HG03342 (cell line): ENCODE results near the gene HAGHL.
"Not testable (repeated sequence)": the region's sequence is repeated elsewhere in the genome, so short reads cannot be mapped to it uniquely, and the experiment has no call there.

Experiments used
- ATAC-seq: cut with Tn5 transposase; IDR thresholded peaks from one replicate; pipeline ENCODE4 v1.9.1; 2021; ENCODE audit warnings: mild to moderate bottlenecking, moderate library complexity; ENCODE audit not compliant: unreplicated experiment

Gene HAGHL

DNA sequence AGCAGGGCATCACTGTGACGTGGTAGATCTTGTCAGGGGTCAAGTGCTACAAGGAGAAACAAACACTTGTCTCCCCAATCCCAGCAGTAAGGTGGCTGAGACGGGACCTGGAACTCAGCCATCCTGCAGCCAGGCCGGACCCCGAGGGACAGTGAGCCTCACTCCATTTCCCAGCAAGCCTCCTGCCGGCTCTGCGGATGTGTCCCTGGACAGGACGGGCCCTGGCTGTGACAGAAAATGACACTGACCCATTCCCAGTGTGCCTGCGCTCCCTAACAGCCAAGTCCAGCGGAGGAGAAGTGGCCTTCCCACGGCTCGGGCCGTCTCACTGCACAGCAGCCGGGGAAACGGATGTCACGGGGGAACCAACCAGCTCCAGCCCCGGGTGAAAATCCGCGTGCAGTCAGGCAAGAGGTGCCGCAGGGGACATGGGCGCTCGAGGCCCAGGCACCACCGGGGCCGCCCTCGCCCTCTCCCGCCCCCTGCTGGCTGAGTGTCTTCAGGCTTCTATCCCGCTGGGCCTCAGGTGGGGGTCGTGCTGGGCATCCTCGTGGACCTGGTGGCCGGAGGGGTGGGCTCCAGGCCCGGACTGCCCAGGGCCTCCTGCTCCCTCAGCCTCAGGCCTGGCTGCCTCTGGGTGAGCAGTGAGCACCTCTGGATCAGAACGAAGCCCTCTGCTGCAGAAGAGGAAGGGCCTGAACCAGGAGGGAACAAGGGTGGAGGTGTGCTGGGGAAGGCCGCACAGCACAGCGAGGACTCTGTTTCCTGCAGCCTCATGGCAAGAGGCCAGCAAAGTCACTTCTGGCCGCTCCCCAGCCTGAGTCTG is 6.7 kb downstream of the HAGHL start:
- ATAC-seq, result no peak

DNA sequence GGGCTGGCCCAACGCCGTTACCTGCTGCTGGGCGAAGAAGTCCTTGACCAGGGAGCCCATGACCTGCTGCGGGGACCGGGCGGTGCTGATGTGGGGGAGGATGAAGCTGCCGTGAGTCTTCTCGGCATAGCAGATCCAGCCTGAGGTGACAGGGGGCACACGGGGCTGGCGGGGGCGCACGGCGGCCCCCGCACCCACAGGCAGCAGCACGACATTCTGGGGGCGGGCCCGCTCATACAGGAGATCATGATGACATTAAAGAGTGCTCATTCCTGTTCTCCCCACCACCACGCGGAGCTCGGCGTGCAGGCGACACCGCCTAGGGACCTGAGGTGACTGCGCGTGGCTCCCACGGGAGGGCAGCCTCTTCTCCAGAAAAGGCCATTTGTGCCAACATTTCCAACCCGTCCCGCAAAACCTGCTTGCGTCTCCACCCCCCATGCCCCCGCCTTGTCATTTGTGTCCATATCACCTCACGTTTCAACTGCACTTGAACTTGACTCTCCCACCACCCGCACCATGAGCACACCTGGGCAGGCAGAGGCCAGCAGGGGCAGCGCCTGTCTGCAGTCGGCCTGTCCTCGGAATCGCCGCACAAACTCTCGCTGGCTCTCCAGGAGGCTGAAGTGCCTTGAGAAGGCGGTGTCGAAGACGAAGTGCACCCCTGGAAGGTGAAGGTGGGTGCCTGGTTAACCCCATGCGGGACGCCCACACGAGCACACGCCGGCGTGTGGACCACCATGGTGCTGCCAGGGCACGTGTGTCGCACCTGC is 7.5 kb downstream of the HAGHL start:
- ATAC-seq, result no peak

DNA sequence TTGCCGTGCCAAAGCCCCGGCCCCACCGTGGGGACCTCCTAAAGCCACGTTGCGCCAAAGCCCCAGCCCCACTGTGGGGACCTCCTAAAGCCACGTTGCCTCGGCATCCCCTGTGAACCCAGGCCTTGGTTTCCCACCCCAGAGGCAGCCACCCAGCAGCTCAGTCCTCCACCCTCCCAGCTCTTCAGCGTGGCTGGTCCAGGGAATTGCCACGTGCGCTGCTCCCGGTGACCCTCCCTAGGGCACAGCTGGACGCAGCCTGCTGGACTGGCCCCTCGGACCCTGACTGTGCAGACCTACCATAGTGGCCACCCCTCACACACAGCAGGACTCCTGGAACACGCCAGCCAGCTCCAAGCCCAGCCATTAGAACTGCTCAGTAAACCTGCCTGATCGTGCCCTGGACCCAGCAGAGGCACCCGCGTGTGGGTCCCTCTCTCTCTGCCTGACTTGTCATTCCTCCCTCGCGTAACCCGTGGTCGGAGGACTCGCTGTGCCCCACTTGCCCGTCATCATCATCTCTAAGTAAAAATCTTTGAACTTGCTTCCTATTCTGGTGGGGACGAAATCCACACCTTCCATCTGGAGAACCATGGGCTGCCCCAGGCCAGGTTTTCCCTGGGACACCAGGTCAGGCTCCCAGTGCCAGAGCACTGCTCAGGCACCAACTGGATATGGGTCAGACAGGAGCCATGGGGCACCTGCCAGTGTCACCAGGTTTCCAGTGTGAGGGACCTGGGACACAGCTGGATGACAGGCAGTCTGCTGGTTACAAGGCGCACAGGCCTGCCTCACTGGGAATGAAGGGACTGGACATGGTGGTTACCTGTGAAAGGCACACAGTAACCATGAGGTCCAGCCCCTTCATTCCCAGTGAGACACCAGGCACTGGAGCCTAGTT is 8.3 kb downstream of the HAGHL start:
- no peak for ATAC-seq

DNA sequence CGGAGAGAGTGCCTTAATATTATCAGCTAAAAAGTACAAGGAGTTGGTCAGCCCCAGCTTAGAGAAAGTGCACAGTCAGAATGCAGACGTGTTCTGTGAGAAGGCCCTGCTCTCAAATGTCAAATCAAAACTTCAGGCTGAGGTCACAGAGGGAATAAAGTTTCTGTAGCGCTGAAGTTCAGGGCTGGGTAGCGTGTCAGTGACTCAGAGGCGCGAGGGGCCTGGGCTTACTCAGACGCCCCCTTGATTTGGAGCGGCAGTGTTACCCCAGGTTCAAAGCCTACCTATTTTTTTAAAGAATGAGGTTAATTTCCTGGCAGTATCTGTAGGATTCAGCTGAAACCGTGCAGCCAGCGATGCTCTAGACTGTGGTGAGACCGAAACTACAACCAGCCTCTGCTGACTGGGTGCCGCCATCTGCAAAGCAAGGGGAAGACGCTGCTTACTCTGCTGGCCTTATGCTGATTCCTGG is 9.1 kb downstream of the HAGHL start:
- ATAC-seq, result no peak

DNA sequence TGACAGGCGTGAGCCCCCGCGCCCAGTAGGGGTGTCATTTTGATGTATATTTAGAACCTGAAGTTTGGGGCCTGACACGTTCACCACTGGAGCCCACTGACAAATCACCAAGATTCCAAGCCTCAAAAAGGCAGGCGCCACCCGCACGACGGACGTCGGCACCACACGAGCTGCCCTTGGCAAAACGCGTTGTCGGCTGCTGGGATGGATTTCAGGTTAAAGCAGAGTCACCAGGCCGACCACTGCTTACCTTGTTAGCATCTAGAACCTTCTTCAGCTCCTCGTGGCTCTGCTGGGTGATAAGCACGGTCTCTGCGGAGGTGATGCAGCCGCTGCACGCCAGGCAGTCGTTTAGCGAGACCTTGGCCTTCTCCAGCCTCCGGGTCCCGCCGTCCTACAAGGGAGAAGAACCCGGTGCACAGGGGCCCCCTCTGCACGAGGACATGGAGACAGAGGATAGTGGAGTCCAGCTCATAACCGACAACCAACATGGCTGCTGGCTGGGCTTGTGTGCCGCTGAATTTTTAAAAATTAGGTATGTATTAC is 10.1 kb downstream of the HAGHL start:
- ATAC-seq, result no peak

DNA sequence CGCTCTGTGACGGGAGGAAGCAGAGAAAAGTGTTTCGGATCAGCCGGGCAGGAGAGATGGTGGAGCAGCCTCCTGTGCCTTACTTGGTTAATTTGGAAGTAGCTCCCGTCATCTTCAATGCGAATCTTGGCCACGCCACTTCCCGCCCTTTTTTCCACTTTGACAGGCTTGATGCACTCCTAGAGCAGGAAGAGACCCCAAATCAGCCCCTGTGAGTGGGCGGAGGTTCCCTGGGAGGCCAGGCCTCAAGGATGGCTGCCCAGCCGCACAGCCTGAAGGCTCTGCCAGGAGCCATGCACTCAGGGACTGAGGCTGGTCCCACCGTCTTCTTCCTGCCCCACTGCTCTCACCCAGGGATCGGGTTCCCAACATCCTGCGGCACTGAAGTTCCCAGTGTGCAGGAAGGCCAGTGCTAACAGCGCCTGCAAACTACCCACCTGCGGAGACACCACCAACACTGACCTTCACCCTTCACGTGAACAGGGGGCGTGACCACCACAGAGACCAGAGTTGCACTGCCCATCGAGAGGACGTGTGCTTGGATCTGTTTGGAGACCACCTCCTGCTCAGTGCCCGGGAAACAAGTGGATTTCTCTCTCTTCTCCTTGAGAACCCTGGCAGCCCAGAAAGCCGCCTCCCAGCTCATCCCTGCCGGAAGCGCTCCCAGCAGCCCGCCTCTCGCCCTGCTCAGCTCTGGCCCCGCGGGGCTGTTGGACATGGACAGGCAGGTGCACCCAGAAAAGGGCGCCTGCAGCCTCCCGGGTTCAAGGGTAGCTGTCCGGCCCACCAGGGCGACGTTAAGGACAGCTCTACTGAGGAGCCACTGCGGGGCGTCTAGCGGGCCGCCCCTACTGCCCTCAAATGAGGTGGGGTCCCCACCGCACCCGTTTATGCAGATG is 12.9 kb downstream of the HAGHL start:
- no peak for ATAC-seq

DNA sequence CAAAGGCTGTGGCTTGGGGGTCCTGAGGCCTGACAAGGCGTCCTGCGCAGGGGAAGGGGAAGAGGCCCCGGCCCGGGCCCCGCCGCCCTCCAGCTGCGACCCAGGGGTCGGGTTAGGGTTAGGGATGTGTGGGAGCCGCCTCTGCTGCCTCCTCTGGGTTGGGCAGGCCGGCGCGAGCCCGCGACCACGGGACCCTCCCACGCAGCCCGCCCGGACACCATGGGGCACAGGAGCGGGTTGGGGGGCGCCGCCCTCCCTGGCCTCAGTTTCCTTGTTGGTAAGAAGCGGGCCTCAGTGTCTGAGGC is 13.5 kb downstream of the HAGHL start:
- ATAC-seq, result no peak

DNA sequence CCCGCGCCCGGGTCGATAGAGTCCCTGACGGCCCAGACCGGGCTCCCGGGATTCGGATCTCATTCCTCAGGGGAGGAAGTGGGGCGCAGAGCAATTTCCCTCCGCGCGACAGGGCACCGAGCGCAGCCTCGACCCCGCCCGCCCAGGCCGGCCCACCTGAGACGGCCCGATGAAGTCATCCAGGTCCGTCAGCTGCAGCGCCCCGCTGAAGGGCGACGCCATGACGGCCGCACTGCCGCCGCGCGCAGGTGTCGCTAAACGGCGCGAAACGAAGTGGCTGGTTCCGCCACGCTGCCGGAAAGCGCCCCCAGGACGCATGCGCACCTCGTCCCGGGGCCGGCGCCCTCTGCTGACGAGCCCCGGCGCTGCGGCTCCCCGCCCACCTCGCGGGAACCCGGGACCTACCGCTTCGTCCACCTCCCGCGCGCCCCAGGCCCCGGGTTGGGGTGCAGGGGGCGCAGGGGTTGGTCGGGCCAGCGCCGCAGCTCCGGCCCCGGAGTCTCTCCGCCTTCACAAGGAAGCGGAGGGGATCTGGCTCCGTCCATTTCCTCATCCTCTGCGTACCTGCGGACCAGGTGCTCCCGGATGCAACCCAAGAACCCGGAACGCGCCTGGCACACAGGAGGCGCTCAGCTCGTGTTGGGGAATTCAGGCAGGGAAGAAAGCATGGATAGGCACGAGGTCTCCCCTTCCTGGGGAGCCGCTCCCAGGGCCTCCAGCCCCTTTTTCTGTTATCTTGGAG is 14.0 kb downstream of the HAGHL start, which contains the start of gene CIAO3:
Gene CIAO3, minus strand, starts transcription at position 234 of the 742 bp plus-strand sequence. Its CDS starts 12 bp downstream, at position 222.
- peak; percentile 71 for ATAC-seq

DNA sequence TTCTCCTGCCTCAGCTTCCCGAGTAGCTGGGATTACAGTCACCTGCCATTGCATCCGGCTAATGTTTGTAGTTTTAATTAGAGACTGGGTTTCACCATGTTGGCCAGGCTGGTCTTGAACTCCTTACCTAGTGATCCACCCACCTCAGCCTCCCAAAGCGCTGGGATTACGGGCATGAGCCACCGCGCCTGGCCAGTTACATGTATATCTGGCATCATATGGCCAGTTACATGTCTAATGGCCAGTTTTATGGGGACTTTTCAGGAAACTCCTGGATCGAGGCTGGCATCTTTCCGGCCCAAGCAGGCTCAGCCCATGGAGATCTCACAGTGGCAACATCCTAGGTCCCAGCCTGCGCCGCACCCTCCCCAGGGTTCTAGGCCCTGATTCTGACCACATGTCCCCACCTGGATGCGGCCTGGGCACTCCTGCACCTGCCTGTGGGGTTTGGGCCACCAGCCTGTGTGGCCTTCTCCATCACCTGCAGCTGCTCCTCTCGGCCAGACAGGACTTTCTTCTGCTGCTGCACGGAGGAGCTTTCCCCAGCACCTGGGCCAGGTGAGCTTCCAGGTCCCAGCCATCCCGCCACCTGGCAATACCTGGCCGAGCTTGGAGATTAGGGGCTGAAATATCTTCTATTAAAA is 15.2 kb downstream of the HAGHL start:
- ATAC-seq, result no peak

DNA sequence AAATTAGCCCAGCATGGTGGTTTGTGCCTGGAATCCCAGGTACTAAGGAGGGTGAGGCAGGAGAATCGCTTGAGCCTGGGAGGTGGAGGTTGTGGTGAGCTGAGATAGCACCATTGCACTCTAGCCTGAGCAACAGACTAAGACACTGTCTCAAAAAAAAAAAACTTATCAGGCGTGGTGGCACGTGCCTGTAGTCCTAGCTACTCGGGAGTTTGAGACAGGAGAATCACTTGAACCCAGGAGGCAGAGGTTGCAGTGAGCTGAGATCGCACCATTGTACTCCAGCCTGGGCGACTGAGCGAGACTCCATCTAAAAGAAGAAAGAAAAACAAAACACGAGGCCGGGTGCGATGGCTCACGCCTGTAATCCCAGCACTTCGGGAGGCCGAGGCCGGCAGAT is 16.0 kb downstream of the HAGHL start:
- ATAC-seq, result not testable (repeated sequence)

DNA sequence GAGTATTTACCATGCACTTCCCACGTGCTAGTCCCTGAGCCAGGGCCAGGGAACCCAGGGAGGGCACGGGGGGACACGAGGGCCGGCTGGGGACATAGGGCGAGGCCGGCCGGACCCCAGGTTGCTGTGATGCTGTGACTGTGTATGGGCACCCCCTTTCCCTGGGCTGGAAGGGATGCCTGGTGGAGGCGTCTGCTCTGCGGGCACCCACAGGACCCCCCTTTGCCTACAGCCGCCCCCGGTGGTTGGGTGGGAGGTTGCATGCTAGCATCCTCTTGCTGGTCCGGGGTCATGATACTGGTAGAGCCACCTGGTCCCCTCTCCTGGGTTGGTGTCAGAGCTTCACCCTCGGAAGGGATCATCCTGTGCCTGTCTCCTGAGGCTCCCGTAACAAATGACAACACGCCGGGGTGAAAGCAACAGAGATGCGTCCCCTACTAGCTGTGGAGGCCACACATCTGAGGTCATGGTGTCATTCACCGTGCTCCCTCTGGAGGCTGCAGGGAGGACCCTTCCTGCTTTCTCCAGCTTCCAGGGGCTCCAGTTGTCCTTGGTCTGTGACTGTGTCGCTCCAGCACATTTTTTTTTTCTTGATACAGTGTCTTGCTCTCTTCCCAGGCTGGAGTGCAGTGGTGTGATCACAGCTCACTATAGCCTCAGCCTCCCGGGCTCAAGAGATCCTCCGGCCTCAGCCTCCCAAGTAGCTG is 17.0 kb downstream of the HAGHL start:
- ATAC-seq, result no peak

DNA sequence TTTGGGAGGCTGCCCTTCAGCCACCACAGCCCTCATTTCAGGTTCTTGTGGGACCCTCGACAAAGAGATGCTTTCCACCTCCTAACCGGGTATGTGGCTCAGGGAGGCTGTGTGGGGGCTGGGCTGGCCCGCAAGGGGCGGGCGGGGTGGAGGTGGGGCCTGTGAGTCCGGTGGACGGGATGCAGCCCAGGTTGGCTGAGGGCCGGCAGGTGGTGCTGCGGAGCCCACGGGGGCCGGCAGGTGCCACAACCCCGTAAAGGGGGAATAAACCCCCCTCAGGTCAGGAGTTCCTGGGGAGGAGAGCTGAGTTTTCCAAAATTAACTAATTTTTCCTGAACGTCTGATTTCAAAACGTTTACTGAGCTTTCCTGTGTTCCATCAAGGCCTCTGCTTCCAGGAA is 18.8 kb downstream of the HAGHL start:
- no peak for ATAC-seq

DNA sequence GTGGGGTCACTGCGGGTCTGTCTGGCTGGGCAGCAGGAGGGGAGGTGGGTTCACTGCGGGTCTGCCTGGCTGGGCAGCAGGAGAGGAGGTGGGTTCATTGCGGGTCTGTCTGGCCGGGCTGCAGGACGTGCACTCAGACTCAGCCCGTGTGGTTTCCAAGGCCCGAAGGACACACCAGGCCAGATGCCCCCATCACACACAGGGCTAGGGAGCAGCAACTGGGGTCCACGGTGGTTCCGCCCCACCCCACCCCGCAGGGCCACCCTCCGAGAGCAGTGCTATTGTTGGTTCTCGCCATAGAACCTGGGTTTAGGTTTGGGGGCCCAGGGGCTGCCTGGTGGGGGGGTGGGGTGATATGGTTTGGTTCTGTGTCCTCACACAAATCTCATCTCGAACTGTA is 19.7 kb downstream of the HAGHL start:
- no peak for ATAC-seq

DNA sequence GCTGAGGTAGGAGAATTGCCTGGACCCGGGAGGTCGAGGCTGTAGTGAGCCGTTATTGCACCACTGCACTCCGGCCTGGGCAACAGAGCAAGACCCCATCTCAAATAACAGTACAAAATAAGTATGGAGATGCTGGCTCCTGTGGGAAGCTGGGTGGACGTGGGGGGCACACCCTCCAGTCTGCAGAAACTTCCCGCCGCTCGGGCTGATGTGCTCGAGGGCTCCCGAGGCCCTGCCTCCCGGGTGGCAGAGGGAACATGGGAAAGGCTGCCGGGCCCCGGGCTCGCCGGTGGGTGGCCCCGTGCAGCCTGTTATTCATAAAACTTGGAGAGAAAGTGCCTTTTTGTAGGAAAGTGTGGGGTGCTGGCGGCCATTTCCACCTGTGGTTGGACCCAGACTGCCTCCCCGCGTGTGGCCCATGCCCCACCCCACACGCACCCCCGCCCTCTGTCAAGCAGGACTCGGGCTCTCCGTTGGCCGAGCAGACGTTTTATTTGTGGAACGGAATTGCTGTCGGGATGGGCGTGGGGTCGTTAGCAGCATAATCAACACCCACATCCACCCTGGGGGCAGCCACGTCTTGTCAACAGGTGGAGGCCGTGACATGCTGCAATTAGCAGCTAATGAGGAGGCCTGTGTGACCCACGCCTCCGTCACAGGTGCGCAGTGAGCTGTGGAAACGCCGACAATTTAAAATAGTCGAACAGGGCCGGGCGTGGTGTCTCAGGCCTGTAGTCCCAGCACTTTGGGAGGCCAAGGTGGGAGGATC is 21.3 kb downstream of the HAGHL start:
- no peak for ATAC-seq

DNA sequence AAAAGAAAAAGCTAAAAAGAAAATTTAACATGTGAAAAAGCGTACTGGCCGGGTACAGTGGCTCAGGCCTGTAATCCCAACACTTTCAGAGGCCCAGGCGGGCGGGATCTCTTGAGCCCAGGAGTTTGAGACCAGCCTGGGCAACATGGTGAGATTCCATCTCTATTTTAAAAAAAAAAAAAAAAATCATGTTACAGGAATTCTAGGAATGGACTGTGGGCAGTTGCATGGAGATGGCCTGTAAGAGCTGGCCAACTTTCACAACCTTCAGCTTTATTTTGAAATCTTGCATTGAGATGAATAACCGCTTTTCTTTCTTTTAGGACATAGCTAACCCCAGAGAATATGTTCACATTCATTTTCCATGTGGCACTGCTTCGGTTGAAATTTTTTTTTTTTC is 22.1 kb downstream of the HAGHL start:
- no peak for ATAC-seq

DNA sequence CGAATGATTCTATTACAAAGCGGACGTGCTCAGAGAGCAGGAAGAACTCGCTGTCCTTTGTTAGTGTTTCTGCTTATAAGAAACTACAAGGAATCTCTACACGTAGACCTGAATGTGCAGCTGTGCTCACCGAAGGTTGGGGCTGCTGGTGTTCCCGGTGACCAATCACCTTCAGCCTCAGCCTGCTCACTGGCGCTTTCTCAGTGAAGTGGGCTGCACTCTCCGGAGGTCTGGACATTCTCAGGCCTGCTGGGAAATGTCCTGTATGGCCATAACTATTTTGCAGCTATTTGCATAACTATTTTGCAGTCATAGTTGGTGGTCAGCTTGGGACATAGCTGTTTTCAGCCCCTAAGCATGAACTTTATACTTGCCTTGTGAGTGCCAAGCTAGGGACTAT is 23.6 kb downstream of the HAGHL start:
- ATAC-seq, result no peak
